Fibroblast of skin of back (primary cell): ENCODE results near the gene OR2T6. TPM values are rescaled to one million over a fixed set of nuclear protein-coding genes. Genes with fewer than 3 reads are reported as not detected.
"Not testable (repeated sequence)": the region's sequence is repeated elsewhere in the genome, so short reads cannot be mapped to it uniquely, and the experiment has no call there.

Experiments used
- DNase-seq: peaks from one replicate; pipeline ENCODE4 v3.0.0-alpha.2; 2013
- polyA plus RNA-seq, 2 experiments: library from polyadenylated mRNA; unstranded; fragments of 120-200 nt; gene quantifications; one replicate each; pipeline ENCODE4 v1.2.1, GENCODE V29; 2013; ENCODE audit not compliant: insufficient read length in 2 of 2

The OR2T6 gene, protein sequence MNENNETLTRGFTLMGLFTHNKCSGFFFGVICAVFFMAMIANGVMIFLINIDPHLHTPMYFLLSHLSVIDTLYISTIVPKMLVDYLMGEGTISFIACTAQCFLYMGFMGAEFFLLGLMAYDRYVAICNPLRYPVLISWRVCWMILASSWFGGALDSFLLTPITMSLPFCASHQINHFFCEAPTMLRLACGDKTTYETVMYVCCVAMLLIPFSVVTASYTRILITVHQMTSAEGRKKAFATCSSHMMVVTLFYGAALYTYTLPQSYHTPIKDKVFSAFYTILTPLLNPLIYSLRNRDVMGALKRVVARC
- not detected for polyA plus RNA-seq (2013, experiment 1 of 2; ENCODE audit: insufficient read length)
- polyA plus RNA-seq (2013, experiment 2 of 2; ENCODE audit: insufficient read length): not detected

DNA sequence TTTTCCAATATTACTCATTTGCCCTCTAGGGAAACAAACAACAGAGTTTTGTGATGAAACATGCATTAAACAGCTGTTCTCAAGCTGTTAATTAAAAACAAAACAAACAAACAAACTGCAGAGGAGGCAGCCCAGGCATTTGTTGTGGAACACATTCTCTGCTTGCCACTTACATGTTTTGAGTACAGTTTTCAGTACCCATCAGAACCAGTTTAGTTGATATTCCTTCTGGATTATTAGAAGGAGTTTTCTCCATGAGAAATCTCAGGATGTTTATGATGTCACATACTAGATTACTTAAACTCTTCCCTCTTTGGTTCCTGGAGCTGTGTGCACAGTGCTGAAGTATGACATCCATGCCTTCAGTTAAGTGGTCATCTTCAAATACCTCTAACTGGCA lies at the start of gene OR2T6:
TSS of gene OR2T6 (plus strand) at position 301 of the 400 bp plus-strand sequence. CDS start 11,863 bp downstream, outside the sequence.
- no peak for DNase-seq

GRCh38 chr1:248343451-248343850 lies 32.1 kb upstream of the OR2T6 start:
- no peak for DNase-seq

GRCh38 chr1:248348475-248348874 lies 27.1 kb upstream of the OR2T6 start, which contains the start of gene OR14C36:
TSS of gene OR14C36 (plus strand) at chr1:248348775. CDS start at chr1:248348775, 0 bp downstream.
- DNase-seq: no peak

GRCh38 chr1:248359415-248359814 lies 16.1 kb upstream of the OR2T6 start:
- no peak for DNase-seq

- DNase-seq: no peak
Measured at GRCh38 chr1:248361121-248361715, 14.3 kb upstream of the OR2T6 start, which contains the start of gene OR2T4. TSS of gene OR2T4 (plus strand) at chr1:248361665. CDS start at chr1:248361665, 0 bp downstream.

DNA sequence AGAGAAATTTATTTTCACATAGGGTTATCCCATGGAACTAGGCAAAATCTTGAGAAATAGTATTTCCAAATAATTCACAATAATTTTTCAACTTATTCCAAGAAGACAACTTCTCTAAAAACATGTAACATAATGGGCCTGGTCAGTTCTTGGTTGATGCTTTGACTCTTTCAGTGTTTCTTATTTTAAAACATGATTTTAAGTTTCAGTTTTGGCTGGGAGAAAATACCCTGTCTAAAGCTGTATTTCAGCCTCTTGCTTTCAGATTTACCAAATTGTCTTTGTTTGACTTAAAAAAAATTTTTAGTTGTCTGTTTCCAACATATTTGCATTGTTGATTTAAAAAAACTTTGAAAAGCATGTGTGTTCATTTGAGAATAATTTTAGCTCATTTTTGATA lies 8.9 kb upstream of the OR2T6 start:
- DNase-seq: no peak

- no peak for DNase-seq
Measured at GRCh38 chr1:248372394-248372793, 3.2 kb upstream of the OR2T6 start.

- no peak for DNase-seq
Measured at GRCh38 chr1:248373761-248374160, 1.8 kb upstream of the OR2T6 start.

DNA sequence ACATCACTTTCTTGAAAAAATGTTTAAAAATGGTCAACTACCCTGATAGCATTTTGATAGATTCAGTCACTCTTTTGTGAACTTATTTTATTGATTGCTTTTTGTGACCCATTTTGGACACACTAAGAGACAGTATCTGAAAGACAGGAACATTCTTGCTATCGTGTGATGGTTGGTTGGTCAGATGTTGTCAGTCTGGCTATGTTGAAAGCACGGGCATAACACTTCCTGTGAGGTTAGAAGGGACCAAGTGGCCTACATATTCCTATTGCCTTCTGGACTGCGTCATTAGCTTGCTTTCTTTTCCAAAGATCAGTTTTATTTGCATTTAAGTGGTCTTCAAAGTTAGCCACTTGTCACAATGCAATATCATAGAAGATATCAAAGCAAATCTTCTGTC lies 1.4 kb downstream of the OR2T6 start:
- DNase-seq: no peak

DNA sequence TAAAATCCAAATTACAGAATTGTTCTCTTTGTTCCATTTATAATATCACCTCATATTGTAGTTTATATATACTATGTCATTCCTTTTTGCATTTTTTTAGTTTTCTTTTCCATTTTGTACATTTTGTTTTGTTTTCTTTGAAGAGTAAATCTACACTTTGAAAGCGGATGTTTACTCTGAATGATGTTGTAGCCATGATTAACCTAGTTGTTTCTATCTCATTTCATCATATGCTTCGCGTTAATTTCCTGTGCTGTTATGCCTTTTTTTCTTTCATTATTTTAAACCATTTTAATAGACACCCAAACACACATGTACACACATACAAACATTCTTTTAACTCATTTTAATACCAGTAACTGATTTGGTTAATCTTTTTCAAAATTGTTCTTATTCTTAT lies 5.3 kb downstream of the OR2T6 start:
- DNase-seq: no peak

DNA sequence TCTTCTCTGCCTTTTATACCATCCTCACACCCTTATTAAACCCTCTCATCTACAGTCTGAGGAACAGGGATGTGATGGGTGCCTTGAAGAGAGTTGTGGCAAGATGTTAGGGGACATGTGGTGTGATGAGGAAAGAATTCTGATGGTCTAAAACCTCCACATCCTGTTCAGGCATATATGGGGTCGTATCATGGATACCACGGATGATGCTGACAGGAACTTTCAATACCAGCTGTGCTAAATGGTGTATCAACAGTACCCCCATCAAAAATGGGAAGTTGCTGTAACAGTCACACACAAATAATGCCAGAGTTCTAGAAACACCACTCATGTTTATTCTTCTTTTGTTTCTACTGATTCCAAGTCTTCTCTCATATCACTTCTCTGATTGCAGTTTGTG lies 12.9 kb downstream of the OR2T6 start:
- DNase-seq: no peak

- DNase-seq: no peak
Measured at GRCh38 chr1:248393050-248393449, 17.5 kb downstream of the OR2T6 start.

DNA sequence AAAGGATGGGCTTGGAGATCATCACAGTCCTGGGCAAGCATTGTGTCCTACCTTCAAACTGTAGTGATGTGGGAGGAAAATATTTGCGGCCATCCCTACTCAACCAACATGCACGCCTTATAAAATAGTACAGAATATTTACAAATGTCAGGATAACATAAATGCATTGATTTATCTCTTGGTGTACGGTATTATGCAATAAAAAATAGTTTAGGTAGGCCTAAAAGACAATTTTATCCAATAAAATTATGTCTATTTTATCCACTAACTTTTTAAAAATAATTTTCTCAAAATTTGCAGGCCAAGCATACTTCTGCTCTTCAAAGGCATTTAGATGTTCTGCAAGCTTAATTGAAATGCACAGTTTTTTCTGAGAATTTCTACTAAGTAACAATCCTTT lies 27.2 kb downstream of the OR2T6 start, which contains the start of gene OR2T1:
TSS of gene OR2T1 (plus strand) at position 301 of the 400 bp plus-strand sequence. CDS start 3,100 bp downstream, outside the sequence.
- no peak for DNase-seq

GRCh38 chr1:248404024-248404423 lies 28.5 kb downstream of the OR2T6 start:
- peak; percentile 1 for DNase-seq

DNA sequence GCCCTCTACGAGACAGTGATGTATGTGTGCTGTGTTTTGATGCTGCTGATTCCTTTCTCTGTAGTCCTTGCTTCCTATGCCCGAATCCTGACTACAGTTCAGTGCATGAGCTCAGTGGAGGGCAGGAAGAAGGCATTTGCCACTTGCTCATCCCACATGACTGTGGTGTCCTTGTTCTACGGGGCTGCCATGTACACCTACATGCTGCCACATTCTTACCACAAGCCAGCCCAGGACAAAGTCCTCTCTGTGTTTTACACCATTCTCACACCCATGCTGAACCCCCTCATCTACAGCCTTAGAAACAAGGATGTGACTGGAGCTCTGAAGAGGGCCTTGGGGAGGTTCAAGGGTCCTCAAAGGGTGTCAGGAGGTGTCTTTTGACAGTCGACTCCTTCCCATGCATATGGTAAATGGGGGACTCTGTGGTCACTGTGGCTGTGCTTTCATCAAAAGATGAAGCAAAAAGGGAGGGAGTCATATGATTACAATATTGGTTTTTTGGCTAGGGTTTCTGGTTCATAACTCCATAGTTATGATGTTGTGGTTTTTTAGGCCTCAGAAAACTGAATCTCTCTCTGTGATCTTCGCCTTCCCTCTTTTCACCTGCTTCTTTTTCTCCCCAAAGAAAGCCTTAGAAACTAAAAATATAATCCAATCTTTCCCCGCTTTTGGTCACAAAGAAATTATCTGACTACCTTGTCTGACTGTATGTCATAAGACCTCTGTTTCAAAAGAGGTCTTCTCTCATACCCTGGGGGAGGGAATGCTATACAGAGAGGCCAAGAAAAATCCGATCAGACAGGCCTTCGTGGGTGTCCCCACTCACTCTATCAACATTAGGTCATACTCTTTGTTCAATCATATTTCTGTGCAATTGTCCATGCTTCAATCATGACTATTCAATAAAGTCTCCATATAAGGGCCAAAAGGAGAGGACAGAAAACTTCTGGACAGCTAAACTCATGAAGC lies 31.5 kb downstream of the OR2T6 start:
- no peak for DNase-seq

- DNase-seq: no peak
Measured at GRCh38 chr1:248416226-248416625, 40.7 kb downstream of the OR2T6 start.

DNA sequence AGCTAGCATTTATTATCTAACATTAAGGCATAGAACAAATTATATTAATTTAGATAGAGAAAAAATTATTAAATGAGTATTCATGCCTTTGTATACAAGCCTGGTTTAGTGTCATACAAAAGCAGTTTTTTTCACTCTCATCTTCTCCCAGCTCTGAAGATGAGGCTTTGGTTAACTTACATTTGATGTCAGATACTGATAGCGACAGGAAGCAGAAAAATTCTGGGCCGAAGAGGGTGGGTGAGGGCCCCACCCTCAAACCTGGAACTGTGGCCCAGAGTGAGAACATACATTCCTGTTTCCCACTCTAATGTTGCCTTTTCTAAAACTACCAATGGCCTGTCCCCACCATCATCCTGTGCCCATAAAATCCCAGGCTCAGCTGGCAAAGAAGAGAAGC lies 42.3 kb downstream of the OR2T6 start:
- no peak for DNase-seq

GRCh38 chr1:248421384-248421783 lies 45.8 kb downstream of the OR2T6 start:
- DNase-seq: no peak

DNA sequence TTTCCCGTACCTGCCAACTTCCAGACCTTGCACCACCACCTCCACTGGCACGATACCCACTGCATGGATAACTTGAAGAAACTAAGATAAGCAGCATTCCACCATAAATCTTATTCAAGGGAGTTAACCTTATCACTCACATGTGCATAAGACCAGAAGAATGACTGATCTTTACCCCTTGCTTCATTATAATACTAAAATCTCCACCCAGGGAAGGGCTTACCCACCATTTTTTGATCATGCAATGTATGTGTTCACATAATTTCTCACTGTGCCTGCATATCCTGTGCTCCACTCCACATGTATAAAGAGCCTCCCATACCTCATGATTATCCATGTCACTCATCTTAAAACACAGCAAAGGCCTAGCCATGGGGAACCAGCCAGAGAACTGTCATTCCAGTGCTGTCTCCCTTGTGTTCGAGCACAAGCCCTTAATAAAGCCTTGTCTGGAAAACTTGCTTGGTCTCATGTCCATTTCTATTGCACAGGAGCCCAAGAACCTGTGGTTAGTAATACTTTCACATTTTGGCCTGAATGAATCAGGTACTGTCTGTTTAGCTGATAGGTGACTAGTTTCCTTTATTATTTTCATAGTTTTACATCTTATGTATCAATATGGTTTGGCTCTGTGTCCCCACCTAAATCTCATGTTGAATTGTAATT lies 52.1 kb downstream of the OR2T6 start:
- DNase-seq: not testable (repeated sequence)

- not testable (repeated sequence) for DNase-seq
Measured at GRCh38 chr1:248428192-248428533, 52.6 kb downstream of the OR2T6 start.

GRCh38 chr1:248431683-248432082 lies 56.1 kb downstream of the OR2T6 start:
- not testable (repeated sequence) for DNase-seq

DNA sequence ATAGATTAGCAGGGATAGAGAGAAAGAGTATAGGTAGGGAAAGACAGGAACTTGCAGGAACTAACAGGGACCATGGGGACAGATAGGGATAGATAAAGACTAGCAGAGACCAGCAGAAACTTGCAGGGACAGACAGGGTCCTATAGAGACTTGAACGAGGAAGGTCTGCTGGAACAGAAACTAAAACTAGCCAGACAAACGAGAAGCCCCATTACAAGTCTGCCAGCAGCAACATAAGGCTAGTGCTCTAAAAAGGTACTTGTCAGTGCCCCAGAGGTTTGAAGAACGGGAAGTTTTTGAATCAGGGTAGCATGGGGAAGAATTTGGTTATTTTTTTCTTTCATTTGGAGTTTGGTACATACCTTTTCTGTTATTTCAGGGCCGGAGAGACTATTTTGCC lies 56.7 kb downstream of the OR2T6 start:
- not testable (repeated sequence) for DNase-seq
